BE2C (cell line): Measurements from ENCODE around the gene GRPEL1.
A peak's percentile ranks its signal among the peaks of the same experiment; 100 is the strongest.

ENCODE experiments used
- DNase-seq: peaks from one replicate; pipeline ENCODE4 v3.0.0-alpha.2; 2020
- H3K27me3 ChIP-seq: fragments of 250-450 bp; sonication (Bioruptor Pico); 2 replicates; pipeline ENCODE4 v1.5.1; 2020; ENCODE audit warnings: mild to moderate bottlenecking
- H3K36me3 ChIP-seq: fragments of 250-450 bp; sonication (Bioruptor Pico); 2 replicates; pipeline ENCODE4 v1.5.1; 2020; ENCODE audit warnings: mild to moderate bottlenecking
- H3K4me1 ChIP-seq: fragments of 250-450 bp; sonication (Bioruptor Pico); 2 replicates; pipeline ENCODE4 v1.5.1; 2020
- H3K4me3 ChIP-seq: 2 replicates; pipeline ENCODE4 v1.5.1; 2011; ENCODE audit warnings: low read depth, low read length
- H3K9me3 ChIP-seq: fragments of 250-450 bp; sonication (Bioruptor Pico); 2 replicates; pipeline ENCODE4 v1.5.1; 2020
- TF ChIP-seq, protein P1 (sequence below): IDR thresholded peaks from 2 replicates; pipeline ENCODE4 v1.5.1; 2012; ENCODE audit warnings: mild to moderate bottlenecking, low read depth, low read length

Gene GRPEL1

DNA sequence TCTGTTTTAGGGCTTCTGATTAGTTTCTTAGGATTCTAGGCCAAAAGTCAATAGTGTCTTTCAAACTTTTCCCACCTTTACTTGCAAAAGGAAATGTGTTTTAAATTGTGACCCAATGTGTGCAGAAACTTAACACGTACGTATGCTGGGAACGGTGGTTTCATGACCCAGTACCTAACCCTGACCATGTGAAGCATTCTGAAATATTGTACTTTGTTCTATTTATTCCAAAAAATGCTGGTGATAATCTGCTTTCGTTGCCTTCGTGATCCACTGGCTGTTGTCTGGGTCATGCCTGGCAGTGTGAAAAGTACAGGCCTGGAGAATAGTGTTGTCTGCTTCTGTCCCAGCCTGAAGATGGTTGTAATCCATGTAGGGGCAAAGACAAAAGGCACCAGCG, 51.4 kb downstream of the GRPEL1 start:
- H3K4me3 ChIP-seq, result no peak overlapping the region
- TF ChIP-seq, protein P1, sequence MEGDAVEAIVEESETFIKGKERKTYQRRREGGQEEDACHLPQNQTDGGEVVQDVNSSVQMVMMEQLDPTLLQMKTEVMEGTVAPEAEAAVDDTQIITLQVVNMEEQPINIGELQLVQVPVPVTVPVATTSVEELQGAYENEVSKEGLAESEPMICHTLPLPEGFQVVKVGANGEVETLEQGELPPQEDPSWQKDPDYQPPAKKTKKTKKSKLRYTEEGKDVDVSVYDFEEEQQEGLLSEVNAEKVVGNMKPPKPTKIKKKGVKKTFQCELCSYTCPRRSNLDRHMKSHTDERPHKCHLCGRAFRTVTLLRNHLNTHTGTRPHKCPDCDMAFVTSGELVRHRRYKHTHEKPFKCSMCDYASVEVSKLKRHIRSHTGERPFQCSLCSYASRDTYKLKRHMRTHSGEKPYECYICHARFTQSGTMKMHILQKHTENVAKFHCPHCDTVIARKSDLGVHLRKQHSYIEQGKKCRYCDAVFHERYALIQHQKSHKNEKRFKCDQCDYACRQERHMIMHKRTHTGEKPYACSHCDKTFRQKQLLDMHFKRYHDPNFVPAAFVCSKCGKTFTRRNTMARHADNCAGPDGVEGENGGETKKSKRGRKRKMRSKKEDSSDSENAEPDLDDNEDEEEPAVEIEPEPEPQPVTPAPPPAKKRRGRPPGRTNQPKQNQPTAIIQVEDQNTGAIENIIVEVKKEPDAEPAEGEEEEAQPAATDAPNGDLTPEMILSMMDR, result no peak
- H3K4me1 ChIP-seq, result peaks cover 9% of the 10 kb centered on the region
- no peaks in the 10 kb centered on the region for H3K9me3 ChIP-seq
- H3K36me3 ChIP-seq, result peaks cover 55% of the 10 kb centered on the region
- no peaks in the 10 kb centered on the region for H3K27me3 ChIP-seq
- no peak for DNase-seq

DNA sequence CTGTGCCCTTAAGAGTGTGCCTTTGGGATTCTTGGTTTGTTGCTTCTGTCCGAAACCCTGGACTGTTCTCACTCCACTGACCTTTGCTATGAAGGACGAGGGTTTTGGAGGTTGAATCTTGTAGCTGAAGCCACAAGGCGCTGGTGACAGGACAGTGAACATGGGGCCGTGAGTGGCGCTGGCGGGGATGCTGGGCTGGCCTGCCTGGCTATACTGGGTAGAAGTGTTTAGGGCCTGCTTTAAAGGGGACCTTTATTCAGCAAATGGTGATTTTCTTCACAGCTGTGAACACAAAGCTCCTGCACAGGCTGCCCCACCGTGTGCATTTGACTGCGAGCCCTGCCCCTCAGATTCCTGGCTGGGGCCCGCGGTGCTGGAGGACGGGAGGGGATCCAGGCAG, 51.8 kb downstream of the GRPEL1 start:
- H3K27me3 ChIP-seq, result no peaks in the 10 kb centered on the region
- peaks cover 9% of the 10 kb centered on the region for H3K4me1 ChIP-seq
- TF ChIP-seq, protein P1, result no peak
- peaks cover 55% of the 10 kb centered on the region for H3K36me3 ChIP-seq
- no peak overlapping the region for H3K4me3 ChIP-seq
- no peaks in the 10 kb centered on the region for H3K9me3 ChIP-seq
- no peak for DNase-seq

DNA sequence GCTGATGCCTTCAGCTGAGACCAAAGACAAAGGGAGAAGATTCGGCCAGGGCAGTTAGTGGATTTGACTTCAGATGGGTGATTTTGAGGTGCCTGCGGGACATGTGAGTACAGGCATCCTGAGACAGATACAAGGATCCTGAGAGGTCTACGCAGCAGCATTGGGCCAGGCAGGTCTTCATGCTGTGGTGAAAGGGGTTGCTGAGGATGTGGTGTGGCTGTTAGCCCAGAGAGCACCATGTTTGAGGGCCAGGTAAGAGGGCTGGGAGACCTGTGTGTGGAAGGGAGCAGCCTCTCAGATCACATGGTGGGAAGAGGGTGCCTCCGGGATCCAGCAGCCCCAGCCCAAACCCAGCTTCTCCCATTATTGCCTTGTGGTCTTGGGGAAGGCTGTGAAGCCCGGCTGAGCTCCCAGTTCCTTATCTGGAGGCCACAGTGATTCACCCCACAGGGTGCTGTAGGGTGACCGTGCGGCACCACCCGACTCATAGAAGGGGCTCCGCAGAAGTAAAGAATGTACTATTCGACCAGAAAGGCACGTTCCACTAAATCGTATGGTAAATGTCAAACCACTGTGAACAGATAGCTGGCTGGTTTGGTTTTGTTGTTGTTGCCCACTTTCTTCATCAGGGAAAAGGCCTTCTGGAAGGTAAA, 52.4 kb downstream of the GRPEL1 start:
- H3K4me1 ChIP-seq, result peaks cover 9% of the 10 kb centered on the region
- no peaks in the 10 kb centered on the region for H3K27me3 ChIP-seq
- H3K4me3 ChIP-seq, result no peak overlapping the region
- DNase-seq, result no peak
- peaks cover 55% of the 10 kb centered on the region for H3K36me3 ChIP-seq
- TF ChIP-seq, protein P1, result no peak
- H3K9me3 ChIP-seq, result no peaks in the 10 kb centered on the region

DNA sequence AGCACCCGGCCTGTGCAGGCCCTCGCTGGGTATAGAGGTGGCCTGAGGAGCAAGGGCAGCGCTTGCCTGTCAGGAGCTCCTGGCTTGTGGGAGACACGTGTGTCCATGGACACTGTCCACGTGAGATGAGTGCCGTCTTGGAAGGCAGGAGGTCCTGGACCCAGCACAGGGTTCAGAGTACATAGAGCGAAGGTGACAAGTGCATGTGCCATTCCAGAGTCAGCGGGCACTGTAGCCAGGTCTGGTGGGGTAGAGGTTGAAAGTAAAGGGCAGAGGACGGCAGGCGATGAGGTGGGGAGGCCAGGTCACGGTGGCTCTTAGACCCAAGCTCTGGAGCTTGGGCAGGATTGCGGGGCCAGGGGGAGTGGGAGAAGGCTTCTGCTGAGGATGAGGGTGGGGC, 53.0 kb downstream of the GRPEL1 start:
- no peak for DNase-seq
- Histone ChIP-seq H3K27me3 (no peaks in the 10 kb centered on the region), H3K36me3 (peaks cover 60% of the 10 kb centered on the region), H3K4me1 (peaks cover 9% of the 10 kb centered on the region), H3K4me3 (no peak overlapping the region), H3K9me3 (no peaks in the 10 kb centered on the region)
- TF ChIP-seq, protein P1, result no peak

DNA sequence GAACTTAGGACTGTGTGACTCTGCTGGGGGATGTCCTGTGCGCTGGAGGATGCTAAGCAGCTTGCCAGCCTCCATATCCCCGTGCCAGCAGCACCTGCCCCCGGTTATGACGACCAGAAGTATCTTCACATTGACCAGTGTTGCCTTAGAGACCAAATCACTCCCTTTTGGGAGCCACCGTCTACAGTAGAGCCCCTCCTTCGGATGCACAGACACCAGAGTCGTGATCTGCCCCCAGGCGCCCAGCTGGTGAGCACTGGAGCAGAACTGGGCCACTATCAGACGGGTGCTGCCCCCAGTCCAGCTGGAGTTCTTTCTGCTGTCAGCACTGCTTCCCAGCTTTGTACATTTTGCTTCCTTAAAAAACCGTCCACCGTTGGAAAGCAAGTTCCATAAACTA, 54.7 kb downstream of the GRPEL1 start:
- peak; percentile 82 for DNase-seq
- Histone ChIP-seq H3K9me3 (no peaks in the 10 kb centered on the region), H3K4me1 (peaks cover 9% of the 10 kb centered on the region), H3K4me3 (no peak overlapping the region), H3K27me3 (no peaks in the 10 kb centered on the region), H3K36me3 (peaks cover 66% of the 10 kb centered on the region)
- TF ChIP-seq, protein P1, result no peak

DNA sequence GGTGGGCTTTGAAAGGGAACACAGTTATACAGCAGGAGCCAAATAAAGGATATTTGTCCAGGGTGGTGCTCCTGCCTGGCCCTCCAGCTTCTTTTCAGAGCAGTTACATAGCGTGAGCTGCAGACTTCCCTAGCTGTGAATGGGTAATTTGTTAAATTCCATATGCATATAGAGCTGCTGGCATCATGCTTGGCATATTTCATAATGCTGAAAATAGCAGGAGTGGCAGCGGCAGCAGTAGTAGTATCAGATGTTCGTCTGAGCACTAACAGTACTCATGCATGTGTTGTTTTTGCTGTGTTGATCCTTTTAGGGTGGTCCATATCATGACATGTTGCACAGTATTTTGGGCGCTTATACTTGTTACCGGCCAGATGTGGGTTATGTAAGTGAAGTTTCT, 58.3 kb downstream of the GRPEL1 start:
- no peak overlapping the region for H3K4me3 ChIP-seq
- H3K27me3 ChIP-seq, result no peaks in the 10 kb centered on the region
- TF ChIP-seq, protein P1, result no peak
- DNase-seq, result no peak
- peaks cover 9% of the 10 kb centered on the region for H3K4me1 ChIP-seq
- H3K36me3 ChIP-seq, result peaks cover 64% of the 10 kb centered on the region
- H3K9me3 ChIP-seq, result no peaks in the 10 kb centered on the region
